ENCODE data around the gene BTBD2.
"Not testable (repeated sequence)": the region's sequence is repeated elsewhere in the genome, so short reads cannot be mapped to it uniquely, and the experiment has no call there.

The BTBD2 gene

GRCh38 chr19:2039089-2039958 lies 23.8 kb upstream of the BTBD2 start:
- DNase-seq, result no peak

GRCh38 chr19:2038284-2039088 lies 23.0 kb upstream of the BTBD2 start:
- DNase-seq, result no peak

DNA sequence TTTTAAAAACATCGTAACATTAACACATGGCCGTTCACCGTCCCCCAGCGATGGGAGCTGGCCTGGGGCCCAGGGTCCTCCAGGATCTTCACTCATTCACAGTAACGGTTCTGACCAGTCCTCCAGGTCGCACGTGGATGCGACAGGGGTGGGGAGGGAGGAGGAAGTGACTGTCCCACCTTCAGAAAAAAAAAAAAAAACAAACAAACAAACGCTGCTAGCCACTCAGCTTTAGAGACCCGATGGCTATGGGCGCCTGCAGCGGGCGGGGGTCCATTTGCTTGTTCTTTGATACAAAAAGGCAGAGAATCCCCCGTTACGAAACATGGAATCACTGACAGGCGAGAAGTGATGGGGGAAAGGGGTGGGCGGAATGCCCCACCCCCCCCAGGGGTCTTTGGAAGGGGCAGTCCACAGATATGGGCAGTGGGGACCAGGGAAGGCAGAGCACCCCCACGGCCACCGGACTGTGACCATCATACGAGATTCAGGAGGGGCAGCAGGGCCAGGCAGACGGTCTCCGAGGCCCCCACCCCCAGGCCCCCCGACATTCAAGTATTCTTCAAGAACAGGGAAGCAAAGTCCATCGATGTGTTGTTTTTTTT lies 22.2 kb upstream of the BTBD2 start:
- DNase-seq, result no peak

DNA sequence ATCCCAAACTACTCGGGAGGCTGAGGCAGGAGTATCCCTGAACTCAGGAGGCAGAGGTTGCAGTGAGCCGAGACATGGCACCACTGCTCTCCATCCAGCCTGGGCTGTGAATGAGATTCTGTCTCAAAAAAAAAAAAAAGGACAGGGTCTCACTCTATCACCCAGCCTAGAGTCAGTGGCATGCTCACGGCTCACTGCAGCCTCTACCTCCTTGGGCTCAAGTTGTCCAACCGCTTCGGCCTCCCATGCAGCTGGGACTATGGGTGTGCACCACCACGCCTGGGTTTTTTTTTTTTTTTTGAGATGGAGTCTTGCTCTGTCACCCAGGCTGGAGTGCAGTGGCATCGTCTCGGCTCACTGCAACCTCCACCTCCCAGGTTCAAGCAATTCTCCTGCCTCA lies 20.9 kb upstream of the BTBD2 start:
- no peak for DNase-seq

DNA sequence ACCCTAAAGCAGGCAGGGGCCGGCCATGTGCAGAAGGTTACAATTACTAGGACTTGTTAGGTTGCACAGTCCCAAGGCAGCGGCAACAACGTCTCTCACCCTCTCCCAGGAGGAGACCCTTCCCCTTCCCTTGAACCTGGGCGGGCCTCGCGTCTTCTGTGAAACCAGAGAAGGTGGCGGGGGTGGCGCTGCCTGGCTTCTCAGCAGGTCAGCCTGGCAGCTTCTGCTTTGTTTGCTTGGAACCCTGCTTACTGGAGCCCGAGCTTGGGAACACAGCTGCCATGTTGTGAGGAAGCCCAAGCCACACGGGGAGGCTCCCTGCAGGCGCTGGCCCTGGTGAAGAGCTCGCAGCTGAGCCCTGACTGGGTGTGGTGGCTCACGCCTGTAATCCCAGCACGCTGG lies 20.1 kb upstream of the BTBD2 start:
- no peak for DNase-seq

- peak; percentile 49 for DNase-seq
Measured at GRCh38 chr19:2034729-2035589, 19.4 kb upstream of the BTBD2 start.

- DNase-seq, result not testable (repeated sequence)
Measured at GRCh38 chr19:2034253-2034652, 18.7 kb upstream of the BTBD2 start.

DNA sequence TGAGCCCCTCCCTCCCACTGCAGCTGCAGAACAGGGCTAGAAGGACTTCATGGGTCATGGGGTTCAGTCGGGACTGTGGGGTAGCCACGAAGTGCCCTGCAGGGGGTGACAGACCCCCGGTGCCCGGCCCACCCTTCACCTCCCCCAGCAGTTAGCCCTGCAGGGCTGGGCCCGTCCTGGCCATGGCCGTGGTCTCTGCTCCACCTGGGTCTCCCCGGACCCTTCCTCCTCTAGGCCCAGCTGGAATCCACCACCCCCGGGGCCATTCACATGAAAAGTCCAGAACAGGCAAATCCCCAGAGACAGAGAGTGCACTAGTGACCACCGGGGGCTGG lies 18.3 kb upstream of the BTBD2 start:
- no peak for DNase-seq

GRCh38 chr19:2033115-2033824 lies 17.8 kb upstream of the BTBD2 start:
- DNase-seq, result no peak

DNA sequence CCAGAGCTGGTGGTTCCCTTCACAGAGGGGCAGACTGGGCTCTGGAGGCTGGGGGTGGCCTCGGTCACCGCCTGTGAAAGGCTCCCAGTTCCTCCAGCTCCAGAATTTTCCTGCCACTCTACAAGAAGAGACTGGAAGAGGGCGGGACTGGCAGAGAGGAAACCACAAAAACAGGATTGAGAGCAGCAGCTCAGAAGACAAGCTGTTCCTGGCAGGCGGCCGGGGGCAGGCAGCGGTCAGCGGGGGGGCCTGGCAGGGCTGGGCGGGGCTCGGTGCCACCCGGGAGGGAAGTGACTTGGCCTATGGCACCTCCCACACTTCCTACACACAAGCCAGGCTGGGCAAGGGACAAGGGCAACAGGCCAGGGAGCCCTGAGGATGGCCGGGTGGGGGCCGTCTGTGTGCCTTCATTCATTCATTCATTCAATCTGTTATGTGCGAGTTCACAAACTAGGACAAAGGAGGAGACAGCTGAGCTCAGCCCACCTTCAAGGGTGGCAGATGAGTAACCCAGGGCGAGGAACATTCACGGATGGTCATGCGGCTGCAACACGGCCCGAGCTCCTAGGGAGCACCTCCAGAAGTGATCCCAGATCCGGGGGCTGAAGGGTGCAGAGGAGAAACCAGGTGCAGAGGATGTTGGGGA lies 16.9 kb upstream of the BTBD2 start:
- DNase-seq, result peak; percentile 65

DNA sequence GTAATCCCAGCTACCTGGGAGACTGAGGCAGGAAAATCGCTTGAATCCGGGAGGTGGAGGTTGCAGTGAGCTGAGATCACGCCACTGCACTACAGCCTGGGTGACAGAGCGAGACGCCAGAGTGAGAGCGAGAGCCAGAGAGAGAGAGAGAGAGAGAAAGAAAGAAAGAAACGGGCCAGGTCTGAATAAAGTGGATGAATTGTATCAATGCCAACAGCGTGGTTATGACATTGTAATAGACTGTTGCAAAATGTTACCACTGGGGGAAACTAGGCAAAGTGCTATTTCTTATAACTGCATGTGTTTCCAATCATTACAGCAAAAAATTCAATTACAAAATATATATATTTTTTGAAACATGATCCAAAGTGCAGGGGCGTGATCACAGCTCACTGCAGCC lies 11.8 kb upstream of the BTBD2 start:
- no peak for DNase-seq

DNA sequence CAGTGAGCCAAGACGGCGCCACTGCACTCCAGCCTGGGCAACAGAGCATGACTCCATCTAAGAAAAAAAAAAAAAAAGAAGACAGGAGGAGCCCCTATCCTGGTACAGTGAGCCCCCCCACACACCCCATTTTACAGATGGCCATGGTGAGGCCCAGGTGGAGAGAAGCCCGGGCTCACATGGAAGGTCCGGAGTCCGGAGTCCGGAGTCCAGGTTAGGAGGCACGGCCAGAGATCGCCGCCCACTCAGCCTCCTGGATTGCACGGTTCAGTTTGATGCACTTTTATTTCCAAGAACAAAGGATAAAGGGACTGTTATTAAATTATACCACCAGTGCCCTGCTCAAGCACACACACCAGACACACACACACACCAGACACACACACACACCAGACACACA lies 11.3 kb upstream of the BTBD2 start:
- no peak for DNase-seq

- no peak for DNase-seq
Measured at GRCh38 chr19:2022289-2022688, 6.8 kb upstream of the BTBD2 start.

DNA sequence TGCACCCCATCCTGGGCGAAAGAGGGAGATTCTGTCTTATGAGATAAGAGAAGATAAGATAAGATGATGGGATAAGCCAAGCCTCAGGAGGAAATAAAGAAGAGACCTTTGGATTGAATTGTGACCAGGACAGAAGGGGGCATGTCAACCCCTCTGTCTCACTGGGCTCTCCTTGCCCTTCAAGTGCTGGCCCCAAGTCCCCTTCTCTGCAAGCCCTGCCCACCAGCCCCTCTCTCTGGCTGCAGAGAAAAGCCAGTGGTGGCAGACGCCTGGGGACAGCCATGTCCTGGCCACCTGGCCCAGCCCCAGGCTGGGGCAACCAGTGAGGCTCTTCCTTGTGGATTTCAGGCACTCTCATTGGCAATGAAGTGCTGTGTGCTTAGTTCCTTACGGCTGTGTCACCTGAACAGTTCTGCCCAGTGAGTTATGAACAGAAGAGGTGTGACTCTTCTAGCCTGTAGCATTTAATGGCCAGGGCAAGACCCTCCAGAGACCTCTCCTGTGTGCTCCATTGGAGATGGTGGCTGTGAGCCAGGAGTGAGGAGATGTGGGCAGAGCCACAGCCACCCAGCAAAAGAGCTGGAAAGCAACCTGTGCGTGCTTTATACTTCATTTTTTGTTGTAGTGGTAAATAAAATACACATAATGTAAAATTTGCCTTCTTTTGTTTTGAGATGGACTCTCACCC lies 6.1 kb upstream of the BTBD2 start:
- DNase-seq, result no peak

- no peak for DNase-seq
Measured at GRCh38 chr19:2018752-2019151, 3.2 kb upstream of the BTBD2 start.

GRCh38 chr19:2016041-2016807 lies 710 bp upstream of the BTBD2 start:
- DNase-seq, result peak; percentile 83

DNA sequence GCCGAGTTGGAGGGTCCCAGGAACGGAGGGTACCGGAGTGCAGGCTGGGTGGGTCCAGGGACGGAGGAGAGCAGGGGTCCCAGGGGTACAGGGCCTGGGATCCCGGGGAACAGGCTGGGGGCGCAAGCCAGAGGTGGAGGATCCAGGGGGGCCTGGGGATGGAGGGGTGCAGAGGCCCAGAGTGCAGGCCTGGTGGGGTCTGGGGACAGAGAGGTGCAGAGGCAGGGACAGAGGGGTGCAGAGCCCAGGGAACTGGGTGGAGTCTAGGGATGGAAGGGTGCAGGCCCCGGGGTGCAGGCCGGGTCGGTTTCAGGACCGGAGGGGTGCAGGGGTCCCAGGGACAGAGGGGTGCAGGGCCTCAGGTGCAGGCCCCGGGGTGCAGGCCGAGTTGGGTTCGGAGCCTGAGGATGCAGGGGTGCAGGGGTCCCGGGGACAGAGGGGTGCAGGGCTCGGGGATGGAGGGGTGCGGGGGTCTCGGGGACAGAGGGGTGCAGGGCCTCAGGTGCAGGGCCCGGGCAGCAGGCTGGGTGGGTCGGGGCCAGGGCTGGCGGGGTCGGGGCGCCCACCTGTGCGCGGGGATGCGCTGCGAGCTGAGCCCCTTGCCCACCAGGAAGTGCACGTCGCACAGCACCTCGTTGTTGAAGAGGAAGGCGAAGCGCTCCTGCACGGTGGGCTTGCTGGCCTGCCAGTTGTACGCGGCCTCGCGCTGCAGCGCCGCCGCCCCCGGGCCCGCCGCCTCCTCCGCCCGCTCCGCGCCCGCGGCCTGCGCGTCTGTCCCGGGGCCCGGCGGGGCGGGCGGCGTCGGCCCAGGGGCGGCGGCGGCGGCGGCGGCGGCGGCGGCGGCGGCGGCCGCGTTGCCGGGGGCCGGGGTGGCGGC lies 545 bp downstream of the BTBD2 start:
- peak; percentile 39 for DNase-seq

GRCh38 chr19:2014131-2014571 lies 1.4 kb downstream of the BTBD2 start:
- DNase-seq, result no peak

DNA sequence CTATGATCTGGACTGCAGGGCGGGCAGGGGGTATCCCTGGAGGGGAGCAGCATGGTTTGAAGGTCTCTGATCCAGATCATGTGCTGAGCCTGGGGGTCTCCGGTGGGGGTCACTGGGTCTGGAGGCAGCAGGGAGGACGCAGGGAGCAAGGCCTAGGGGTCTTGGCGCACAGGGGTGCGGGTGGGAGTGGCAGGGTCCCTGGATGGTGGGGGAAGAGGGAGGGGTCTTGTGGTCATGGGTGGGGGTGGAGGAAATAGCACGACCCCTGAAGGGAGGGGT lies 1.9 kb downstream of the BTBD2 start:
- no peak for DNase-seq
